GM12891 (cell line): Measurements from ENCODE around the gene ECPAS.
"Not testable (repeated sequence)": the region's sequence is repeated elsewhere in the genome, so short reads cannot be mapped to it uniquely, and the experiment has no call there.

ENCODE experiments used
- POLR2A ChIP-seq: IDR thresholded peaks from 2 replicates; pipeline ENCODE4 v1.6.1; 2011; ENCODE audit warnings: low read depth, low read length, control low read depth
- POLR2AphosphoS5 ChIP-seq: IDR thresholded peaks from 2 replicates; pipeline ENCODE4 v1.6.1; 2011; ENCODE audit warnings: low read depth, low read length, control low read depth
- TAF1 ChIP-seq: IDR thresholded peaks from 2 replicates; pipeline ENCODE4 v1.6.1; 2011; ENCODE audit warnings: low read depth, low read length, control low read depth

GRCh38 chr9:111497196-111497595 is 13.0 kb upstream of the ECPAS start:
- not testable (repeated sequence) for TF ChIP-seq POLR2AphosphoS5, POLR2A, TAF1
